Spleen (tissue), 11 donors: ENCODE results near the gene MRPL14. TPM values are rescaled to one million over a fixed set of nuclear protein-coding genes. Genes with fewer than 3 reads are reported as not detected.

Experiments used
- DNase-seq: peaks from one replicate; pipeline ENCODE4 v3.0.0-alpha.2; 2020
- H3K27ac ChIP-seq, 8 donors: fragments of 200-600 bp; sonication (generic) in 7 of 8; 1 replicate in 4 of 8; 2 replicates in 4 of 8; pipeline versions ENCODE4 v1.5.0 to v1.8.0; 2016 to 2021; ENCODE audit warnings: inconsistent platforms in 4 of 8, mild to moderate bottlenecking in 4 of 8, moderate library complexity in 1 of 8
- H3K27me3 ChIP-seq, 7 donors: fragments of 200-600 bp; sonication (generic) in 6 of 7; replicated peaks in 1 of 7; 1 replicate in 4 of 7; 2 replicates in 3 of 7; pipeline versions ENCODE4 v1.5.0 to v1.8.0; 2016 to 2021; ENCODE audit warnings: inconsistent platforms in 3 of 7, mild to moderate bottlenecking in 1 of 7
- H3K36me3 ChIP-seq, 6 donors: fragments of 200-600 bp; sonication (generic) in 5 of 6; 1 replicate in 4 of 6; 2 replicates in 2 of 6; pipeline versions ENCODE4 v1.5.0 to v1.8.0; 2016 to 2021; ENCODE audit warnings: inconsistent platforms in 2 of 6
- H3K4me1 ChIP-seq, 6 donors: fragments of 200-600 bp; sonication (generic) in 5 of 6; 1 replicate in 3 of 6; 2 replicates in 3 of 6; pipeline versions ENCODE4 v1.5.0 to v1.8.0; 2016 to 2021; ENCODE audit warnings: inconsistent platforms in 3 of 6
- H3K4me3 ChIP-seq, 8 donors: fragments of 200-600 bp; sonication (generic) in 7 of 8; 1 replicate in 4 of 8; 2 replicates in 4 of 8; pipeline versions ENCODE4 v1.5.0 to v1.8.0; 2016 to 2021; ENCODE audit warnings: inconsistent platforms in 4 of 8, mild to moderate bottlenecking in 4 of 8, moderate library complexity in 2 of 8
- H3K9me3 ChIP-seq, 8 donors: fragments of 200-600 bp; sonication (generic) in 7 of 8; 1 replicate in 4 of 8; 2 replicates in 4 of 8; pipeline versions ENCODE4 v1.5.0 to v1.8.0; 2016 to 2021; ENCODE audit warnings: inconsistent platforms in 4 of 8
- CTCF ChIP-seq, 11 experiments: fragments of 200-600 bp in 7 of 11; fragments of 450-650 bp in 4 of 11; sonication (generic) in 4 of 11; IDR thresholded peaks in 8 of 11; conservative IDR thresholded peaks in 3 of 11; 1 replicate in 7 of 11; 2 replicates in 4 of 11; pipeline versions ENCODE4 v1.4.0 to v1.8.0; 2016 to 2021; ENCODE audit warnings: antibody characterized with exemption in 11 of 11, inconsistent platforms in 4 of 11, mild to moderate bottlenecking in 1 of 11
- POLR2A ChIP-seq, 3 donors: fragments of 450-650 bp; IDR thresholded peaks; one replicate each; pipeline ENCODE4 v1.5.1; 2017; ENCODE audit warnings: antibody characterized with exemption in 3 of 3, mild to moderate bottlenecking in 1 of 3
- POLR2AphosphoS5 ChIP-seq, 3 donors: sonication (generic); formaldehyde crosslinking; IDR thresholded peaks; one replicate each; pipeline ENCODE4 v1.5.1; 2017; ENCODE audit warnings: antibody characterized with exemption in 3 of 3
- WGBS, 5 donors: extraction: QIAGEN DNeasy Blood & Tissue Kit in 3 of 5; methylation state at CpG; one replicate each; pipeline versions ENCODE4 v1.1.5 to v1.1.7; 2013 to 2018; 5-methylcytosine and 5-hydroxymethylcytosine counted together
- intact Hi-C: fragments of 100-400 bp; cut with DNase I; formaldehyde crosslinking; loops from one replicate; pipeline ENCODE4 v1.15.0; 2023; ENCODE audit warnings: low total_unique reads
- polyA plus RNA-seq, 3 donors: library from polyadenylated mRNA; stranded (reverse); fragments of 200-250 nt; gene quantifications; one replicate each; pipeline ENCODE4 v1.2.1, GENCODE V29; 2013
- total RNA-seq, 7 donors: library from RNA; depleted of rRNA in 3 of 7; stranded (reverse); fragments of >200 nt in 3 of 7; fragmentation: NEBNext Ultra II Directional in 4 of 7; extraction: Animal tissue kit (Norgen Biotek cat#: 25700) in 4 of 7; gene quantifications; one replicate each; pipeline versions ENCODE4 v1.1.0 to v1.2.1, GENCODE V29; 2016 to 2021
- donor health status: healthy with polysubstance abuse.
- donor health status: DM: no; HTN: no; CAD: no; lungs with moderate emphysema.
- donor health status: DM: no; HTN: no; CAD: no.
- donor health status: Bipolar disorder and iron deficiency.
- donor health status: healthy.
- donor health status: DM: no; HTN: no; CAD: no.
- donor health status: DM: yes; HTN: yes; CAD: no.

Gene MRPL14
- total and polyA plus RNA-seq, 10 donors: 20.2 to 55.3 (median 27.3) TPM

DNA sequence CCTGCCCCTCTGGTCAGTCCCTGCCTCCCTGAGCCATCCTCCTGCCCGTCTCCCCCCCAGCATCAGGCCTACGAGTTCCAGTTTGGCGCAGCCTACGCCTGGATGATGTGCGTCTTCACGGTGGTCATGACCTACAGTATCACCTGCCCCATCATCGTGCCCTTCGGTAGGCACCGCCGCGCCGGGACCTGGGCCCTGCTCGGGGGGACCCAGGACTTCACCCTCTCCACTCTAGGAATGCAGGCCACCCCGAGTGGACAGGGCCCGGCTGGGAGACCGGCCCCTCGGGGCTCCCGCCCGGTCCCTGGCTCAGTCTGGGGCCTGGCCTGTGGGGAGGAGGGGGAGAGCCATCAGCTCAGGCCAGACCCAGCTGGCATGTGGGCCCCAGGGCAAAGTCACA lies 25.3 kb upstream of the MRPL14 start:
- Histone ChIP-seq H3K27me3 (no peaks in the 10 kb centered on the region), H3K36me3 (peaks cover 0 to 51% (median 27%) of the 10 kb centered on the region in 6 donors), H3K9me3 (no peaks in the 10 kb centered on the region), H3K4me3 (no peak overlapping the region), H3K4me1 (peaks cover 0 to 10% (median 3%) of the 10 kb centered on the region in 6 donors), H3K27ac (no peak overlapping the region)
- 94 to 96% (median 95%) methylated on average over 12 to 19 of the region's 19 CpGs for WGBS, 5 donors
- TF ChIP-seq CTCF (IDR thresholded peaks at IDR 0.05 in 8 of 11, conservative IDR thresholded peaks at IDR 0.05 in 3 of 11) (no peak), POLR2AphosphoS5 (IDR thresholded peaks at IDR 0.05) (peak in 1 of 3 donors; percentile 23)
- intact Hi-C loops: loop anchor here (2.0 kb wide), 1 partner anchor 56 kb away; no protein-coding TSS in a partner anchor
- no peak for DNase-seq

GRCh38 chr6:44152109-44152461 lies 24.8 kb upstream of the MRPL14 start:
- H3K27ac ChIP-seq: no peak overlapping the region
- H3K4me3 ChIP-seq: no peak overlapping the region
- peaks cover 0 to 56% (median 31%) of the 10 kb centered on the region in 6 donors for H3K36me3 ChIP-seq
- H3K9me3 ChIP-seq: no peaks in the 10 kb centered on the region
- DNase-seq: no peak
- H3K4me1 ChIP-seq: peaks cover 0 to 10% (median 3%) of the 10 kb centered on the region in 6 donors
- intact Hi-C loops: loop anchor here (2.0 kb wide), 1 partner anchor 55 kb away; no protein-coding TSS in a partner anchor
- no peak for TF ChIP-seq POLR2AphosphoS5 (IDR thresholded peaks at IDR 0.05)
- peak in 6 of 11 experiments; percentile 41 to 77 (median 55) for TF ChIP-seq CTCF (IDR thresholded peaks at IDR 0.05 in 8 of 11, conservative IDR thresholded peaks at IDR 0.05 in 3 of 11)
- 49 to 55% (median 50%) methylated on average over 8 of the region's 8 CpGs for WGBS, 5 donors
- no peaks in the 10 kb centered on the region for H3K27me3 ChIP-seq

DNA sequence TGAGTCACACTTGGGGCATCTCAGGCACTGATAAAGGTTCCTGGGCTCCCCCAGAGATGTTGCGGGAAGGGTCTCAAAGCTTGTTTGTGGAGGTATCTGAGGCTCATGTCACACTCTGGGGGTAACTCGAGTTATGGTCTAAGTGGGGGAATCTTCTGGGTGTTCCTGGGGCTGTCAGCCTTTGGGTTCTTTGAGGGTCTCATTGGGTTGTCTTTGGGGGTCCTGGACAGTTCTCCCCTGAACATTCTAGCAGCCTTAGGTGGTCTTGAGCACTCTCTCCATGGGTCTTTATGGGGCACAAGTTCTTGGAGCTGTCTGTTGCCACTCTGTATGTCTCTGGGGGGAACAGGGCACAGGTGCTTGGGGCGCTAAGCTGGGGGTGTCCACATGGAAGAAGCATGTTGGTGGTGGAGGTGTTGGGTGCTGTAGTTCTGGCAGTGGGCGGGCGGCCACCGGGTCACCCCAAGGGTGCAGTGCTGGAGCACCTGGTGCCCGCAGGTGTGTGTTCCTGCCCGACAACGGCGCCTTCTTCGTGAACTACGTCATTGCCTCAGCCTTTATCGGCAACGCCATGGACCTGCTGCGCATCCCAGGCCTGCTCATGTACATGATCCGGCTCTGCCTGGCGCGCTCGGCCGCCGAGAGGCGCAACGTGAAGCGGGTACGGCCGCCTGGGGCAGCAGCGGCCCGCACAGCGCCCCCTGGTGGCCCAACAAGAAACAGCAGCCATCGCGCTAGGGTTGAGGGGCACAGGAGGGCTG lies 24.3 kb upstream of the MRPL14 start:
- intact Hi-C loops: loop anchor here (2.0 kb wide), 1 partner anchor 55 kb away; no protein-coding TSS in a partner anchor
- Histone ChIP-seq H3K4me3 (peak overlapping the region in 1 of 8 donors; percentile 38), H3K4me1 (peaks cover 0 to 10% (median 3%) of the 10 kb centered on the region in 6 donors), H3K9me3 (no peaks in the 10 kb centered on the region), H3K36me3 (peaks cover 0 to 61% (median 34%) of the 10 kb centered on the region in 6 donors), H3K27ac (no peak overlapping the region), H3K27me3 (no peaks in the 10 kb centered on the region)
- 20 to 37% (median 22%) methylated on average over 16 to 31 of the region's 31 CpGs for WGBS, 5 donors
- TF ChIP-seq POLR2AphosphoS5 (IDR thresholded peaks at IDR 0.05) (peak; percentile 55 to 83 (median 70)), POLR2A (IDR thresholded peaks at IDR 0.05) (no peak), CTCF (IDR thresholded peaks at IDR 0.05 in 8 of 11, conservative IDR thresholded peaks at IDR 0.05 in 3 of 11) (peak; percentile 94 to 99 (median 98))
- peak; percentile 93 for DNase-seq

- no peak for DNase-seq
- Histone ChIP-seq H3K4me1 (peaks cover 0 to 10% (median 3%) of the 10 kb centered on the region in 6 donors), H3K27me3 (no peaks in the 10 kb centered on the region), H3K36me3 (peaks cover 0 to 73% (median 34%) of the 10 kb centered on the region in 6 donors), H3K27ac (no peak overlapping the region), H3K4me3 (no peak overlapping the region), H3K9me3 (no peaks in the 10 kb centered on the region)
- intact Hi-C loops: no loop called here
- WGBS, 5 donors: 63 to 85% (median 77%) methylated on average over 3 of the region's 3 CpGs
- TF ChIP-seq POLR2A (IDR thresholded peaks at IDR 0.05): no peak
- TF ChIP-seq POLR2AphosphoS5 (IDR thresholded peaks at IDR 0.05): no peak
- TF ChIP-seq CTCF (IDR thresholded peaks at IDR 0.05 in 8 of 11, conservative IDR thresholded peaks at IDR 0.05 in 3 of 11): no peak
Observed at GRCh38 chr6:44150317-44150917, 23.2 kb upstream of the MRPL14 start.
